HEK293T (cell line): ENCODE results near the gene GRIK4.

Source experiments
- BHLHE40 ChIP-seq: fragments of 450-650 bp; IDR thresholded peaks from 2 replicates; pipeline ENCODE4 v1.6.1; 2016; ENCODE audit warnings: mild to moderate bottlenecking, moderate library complexity, borderline replicate concordance
- CTBP1 ChIP-seq: fragments of 450-650 bp; IDR thresholded peaks from 2 replicates; pipeline ENCODE4 v1.6.1; 2016; ENCODE audit warnings: borderline replicate concordance
- ELF4 ChIP-seq: fragments of 450-650 bp; IDR thresholded peaks from 2 replicates; pipeline ENCODE4 v1.6.1; 2017; ENCODE audit warnings: antibody characterized with exemption
- FOXA1 ChIP-seq: fragments of 450-650 bp; IDR thresholded peaks from 2 replicates; pipeline ENCODE4 v1.6.1; 2016; ENCODE audit warnings: mild to moderate bottlenecking
- FOXM1 ChIP-seq: fragments of 450-650 bp; IDR thresholded peaks from 2 replicates; pipeline ENCODE4 v1.6.1; 2017; ENCODE audit warnings: mild to moderate bottlenecking, borderline replicate concordance
- HDGF ChIP-seq: fragments of 450-650 bp; IDR thresholded peaks from 2 replicates; pipeline ENCODE4 v1.6.1; 2017; ENCODE audit warnings: antibody characterized with exemption, borderline replicate concordance
- NFRKB ChIP-seq: fragments of 450-650 bp; IDR thresholded peaks from 2 replicates; pipeline ENCODE4 v1.6.1; 2016; ENCODE audit warnings: mild to moderate bottlenecking, moderate library complexity
- SP1 ChIP-seq: fragments of 450-650 bp; IDR thresholded peaks from 2 replicates; pipeline ENCODE4 v1.6.1; 2017

DNA sequence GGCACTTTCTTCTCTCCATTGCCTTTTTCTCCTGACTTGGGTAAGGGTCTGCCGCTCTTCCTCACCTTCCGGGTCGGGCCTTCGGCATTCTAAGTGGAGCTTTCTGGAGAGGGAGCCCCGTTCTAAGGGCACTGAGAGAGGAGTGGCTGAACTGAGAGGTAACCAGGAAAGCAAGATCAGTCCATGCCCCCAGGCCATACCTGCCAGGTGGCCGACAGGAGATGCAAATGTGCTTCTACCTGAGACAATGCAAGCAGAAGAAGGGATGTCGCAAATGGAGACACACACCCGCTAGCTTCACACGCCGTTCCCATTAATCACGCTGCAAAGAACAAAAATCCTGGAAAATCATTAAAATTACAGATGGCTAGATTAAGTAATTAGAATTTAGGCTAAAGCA, 356.0 kb downstream of the GRIK4 start:
- TF ChIP-seq BHLHE40, result no peak
- TF ChIP-seq SP1, result no peak
- TF ChIP-seq HDGF, result no peak
- no peak for TF ChIP-seq NFRKB
- TF ChIP-seq ELF4, result no peak
- TF ChIP-seq FOXA1, result no peak
- TF ChIP-seq FOXM1, result no peak
- TF ChIP-seq CTBP1, result no peak
